ENCODE measurements around the gene DAND5.

- TF ChIP-seq SMC3 (IDR thresholded peaks at IDR 0.05; ENCODE audit: low read depth, low read length) (no peak), CTCF (IDR thresholded peaks at IDR 0.05) (no peak), IRF3 (IDR thresholded peaks at IDR 0.05; ENCODE audit: low read depth, low read length) (no peak), EP300 (IDR thresholded peaks at IDR 0.05; ENCODE audit: borderline replicate concordance in 1 of 2, low read depth in 1 of 2, low read length in 1 of 2) (no peak), RAD21 (IDR thresholded peaks at IDR 0.05; ENCODE audit: low read length) (no peak), GABPA (IDR thresholded peaks at IDR 0.05; ENCODE audit: low read depth) (no peak), JUND (IDR thresholded peaks at IDR 0.05) (no peak), POLR2AphosphoS5 (IDR thresholded peaks at IDR 0.05; ENCODE audit: low read depth, low read length) (no peak), MAX (IDR thresholded peaks at IDR 0.05; ENCODE audit: low read depth) (no peak), REST (IDR thresholded peaks at IDR 0.05; ENCODE audit: low read depth, low read length) (no peak), USF2 (IDR thresholded peaks at IDR 0.05; ENCODE audit: borderline replicate concordance, low read depth, low read length) (no peak), TEAD4 (IDR thresholded peaks at IDR 0.05; ENCODE audit: borderline replicate concordance, insufficient read depth) (no peak), PBX3 (IDR thresholded peaks at IDR 0.05) (no peak)
Observed at GRCh38 chr19:13020002-13020414, 50.6 kb downstream of the DAND5 start.

Data from SK-N-SH (cell line).